GM12801 (cell line): Measurements from ENCODE around the gene HSP90AB1.

Source experiments
- CTCF ChIP-seq: IDR thresholded peaks from one replicate; pipeline ENCODE4 v1.5.1; 2011; ENCODE audit warnings: control low read depth; ENCODE audit not compliant: insufficient read length; ENCODE audit errors: extremely low read depth

The HSP90AB1 gene

GRCh38 chr6:44219815-44220784 lies 26.8 kb upstream of the HSP90AB1 start:
- TF ChIP-seq CTCF = no peak

- TF ChIP-seq CTCF = no peak
Observed at GRCh38 chr6:44220913-44221290, 26.0 kb upstream of the HSP90AB1 start.

- no peak for TF ChIP-seq CTCF
Observed at GRCh38 chr6:44221291-44221960, 25.5 kb upstream of the HSP90AB1 start.

- no peak for TF ChIP-seq CTCF
Observed at GRCh38 chr6:44221961-44222335, 25.0 kb upstream of the HSP90AB1 start.

- no peak for TF ChIP-seq CTCF
Observed at GRCh38 chr6:44222486-44223318, 24.2 kb upstream of the HSP90AB1 start.

- TF ChIP-seq CTCF = no peak
Observed at GRCh38 chr6:44223319-44224028, 23.4 kb upstream of the HSP90AB1 start, which contains the start of gene SLC29A1. TSS of gene SLC29A1 (plus strand) at chr6:44223595. CDS start at chr6:44227314, 3,719 bp downstream.
